Melanocyte of skin (primary cell): Measurements from ENCODE around the gene AFF1. TPM values are rescaled to one million over a fixed set of nuclear protein-coding genes. Genes with fewer than 3 reads are reported as not detected.

Source experiments
- total RNA-seq, 2 donors: library from RNA; depleted of rRNA; stranded (reverse); fragments of >200 nt; gene quantifications; 2 replicates each; pipeline ENCODE4 v1.2.3, GENCODE V29; 2012

The AFF1 gene
- 10 to 100 TPM; 20.3 to 36.8 TPM for total RNA-seq

GRCh38 chr4:86934771-86935565, at the start of gene AFF1:
Gene AFF1 (plus strand): TSS chr4:86935011. CDS start chr4:86948534, 13,523 bp downstream.

GRCh38 chr4:86891762-86892635, 42.8 kb upstream of the AFF1 start, which contains the start of gene C4orf36:
Gene C4orf36 (minus strand): TSS chr4:86892422. CDS start chr4:86891520, 902 bp downstream.

Other genes with a start within 250 kb of the AFF1 start
- gene SLC10A6, start 85.6 kb upstream of the AFF1 start, total RNA-seq, result under 1 TPM in 1 of 2 donors, not detected in 1; 0.34 TPM
- 1 to 10 TPM in 1 of 2 donors, under 1 TPM in 1; 0.67 to 1.4 TPM for gene C4orf36, start 42.6 kb upstream of the AFF1 start, total RNA-seq